Activated naive CD4-positive, alpha-beta T cell treated with anti-CD3 and anti-CD28 coated beads, Interleukin-2, amount 50 U/mL, for 16 hours (primary cell): ENCODE results near the gene MAP2.

Experiments
- DNase-seq: peaks from one replicate; pipeline ENCODE4 v3.0.0-alpha.2; 2020

MAP2 gene

GRCh38 chr2:209601497-209601896 lies 177.7 kb downstream of the MAP2 start:
- DNase-seq: no peak

- no peak for DNase-seq
These were observed 178.4 kb downstream of the MAP2 start for GRCh38 chr2:209602259-209602658.

DNA sequence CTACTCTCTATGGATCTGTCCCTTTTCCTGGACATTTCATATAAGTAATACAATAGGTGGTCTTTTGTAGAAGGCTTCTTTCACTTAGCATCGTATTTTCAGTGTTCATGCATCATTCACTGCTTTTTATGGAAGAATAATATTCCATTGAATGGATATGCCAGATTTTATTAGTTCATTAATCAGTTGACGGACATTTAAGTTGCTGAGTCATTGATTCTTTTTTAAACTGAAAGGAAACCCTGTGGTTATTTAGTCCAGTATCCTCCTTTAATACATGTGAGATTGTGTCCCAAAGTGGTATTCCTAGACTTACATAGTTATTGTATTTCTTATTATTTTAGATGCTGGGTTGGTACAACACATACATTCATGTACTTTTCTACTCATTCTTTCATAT lies 185.7 kb downstream of the MAP2 start:
- no peak for DNase-seq

GRCh38 chr2:209610631-209611030 lies 186.8 kb downstream of the MAP2 start:
- DNase-seq: no peak

DNA sequence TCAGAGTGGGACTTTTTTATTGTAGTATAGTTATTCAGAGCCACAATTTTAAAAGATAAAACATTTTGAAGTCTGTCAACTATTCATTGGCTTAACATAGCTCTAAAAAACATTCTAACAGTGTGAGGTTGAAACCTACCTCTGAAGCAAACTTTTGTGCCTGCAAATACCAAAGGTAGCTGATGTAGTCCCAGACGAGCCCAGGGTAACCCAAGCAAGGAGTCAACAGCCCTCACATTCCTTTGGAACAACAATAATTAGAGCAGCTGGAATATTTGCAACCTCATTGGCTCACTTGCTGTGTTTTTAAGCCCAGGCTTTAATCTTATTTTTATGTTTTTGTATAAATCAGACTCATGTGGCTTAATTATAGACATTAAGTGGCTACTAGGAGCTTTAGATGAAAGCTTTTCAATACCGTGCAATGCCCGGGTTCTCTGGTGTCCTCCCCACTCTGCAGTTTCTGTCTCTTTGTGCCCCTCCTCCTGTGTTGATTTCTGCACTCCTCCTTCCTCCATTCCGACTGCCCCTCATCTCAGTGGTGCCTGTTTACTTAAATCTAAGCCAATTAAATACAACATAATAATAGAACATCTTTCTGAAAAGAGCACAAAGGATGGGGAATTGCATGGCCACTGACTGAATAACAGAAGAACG lies 189.9 kb downstream of the MAP2 start:
- DNase-seq: no peak

GRCh38 chr2:209614690-209615369 lies 191.0 kb downstream of the MAP2 start:
- DNase-seq: no peak

DNA sequence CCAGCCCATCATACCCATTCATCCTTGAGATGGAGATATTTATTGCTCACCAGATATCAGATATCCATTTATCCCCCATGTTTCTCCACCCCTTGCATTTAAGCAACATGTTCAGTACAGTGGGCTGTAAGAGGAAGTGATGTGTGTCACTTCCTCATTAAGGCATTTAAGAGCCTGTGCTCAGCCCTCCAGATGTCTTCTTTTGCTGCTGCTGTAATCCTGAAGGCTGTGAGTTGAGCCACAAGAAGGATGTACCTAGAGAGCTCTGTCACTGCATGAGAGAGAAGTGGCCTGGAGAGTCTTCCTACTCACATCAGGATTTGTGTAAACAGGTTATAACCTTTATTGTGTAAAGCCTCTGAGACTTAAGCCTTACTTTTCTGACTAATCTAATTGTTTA lies 195.9 kb downstream of the MAP2 start:
- DNase-seq: no peak

- DNase-seq: no peak
These were observed 200.5 kb downstream of the MAP2 start for GRCh38 chr2:209624192-209624938.

DNA sequence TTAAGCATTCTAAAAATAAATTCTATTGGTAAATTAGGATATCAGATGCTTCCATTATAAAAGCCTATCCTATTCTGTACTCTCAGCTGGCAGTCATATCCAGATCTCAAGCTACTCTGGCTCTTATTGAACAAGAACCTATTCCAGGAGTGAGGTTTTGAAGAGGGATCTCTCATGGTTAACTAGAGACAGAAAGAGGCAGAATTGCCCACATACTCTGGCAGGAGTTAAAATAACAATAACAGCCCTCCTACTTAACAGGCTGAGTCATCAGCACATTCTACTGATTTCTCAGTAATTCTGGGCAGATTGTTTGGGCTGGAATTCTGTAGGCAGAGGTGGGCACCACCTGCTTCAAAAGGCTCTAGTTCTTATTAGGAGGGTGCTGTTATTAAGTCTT lies 205.8 kb downstream of the MAP2 start:
- DNase-seq: no peak

DNA sequence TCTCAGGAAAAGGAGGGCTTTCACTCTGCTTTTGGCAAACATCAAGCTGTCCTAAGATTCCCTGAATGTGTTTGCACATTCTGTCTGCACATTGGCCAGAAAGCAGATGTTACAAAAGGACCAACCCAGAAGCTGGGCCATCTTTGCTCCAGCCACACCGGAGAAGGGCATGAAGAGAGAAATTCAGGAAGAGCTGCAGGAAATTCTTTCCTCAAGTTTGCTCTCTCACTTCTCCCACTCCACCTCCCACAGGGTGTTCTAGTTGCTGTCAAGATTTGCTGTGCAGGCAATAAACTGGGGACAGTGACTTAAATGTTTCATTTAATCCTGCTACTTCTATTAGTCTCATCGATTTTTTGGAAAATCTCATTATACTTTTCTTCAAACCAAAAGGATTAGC lies 210.1 kb downstream of the MAP2 start:
- DNase-seq: no peak

- DNase-seq: no peak
These were observed 212.2 kb downstream of the MAP2 start for GRCh38 chr2:209636076-209636475.

- DNase-seq: no peak
These were observed 213.4 kb downstream of the MAP2 start for GRCh38 chr2:209637293-209637692.

- DNase-seq: no peak
These were observed 214.5 kb downstream of the MAP2 start for GRCh38 chr2:209638346-209638745.

GRCh38 chr2:209640358-209640757 lies 216.5 kb downstream of the MAP2 start:
- no peak for DNase-seq

DNA sequence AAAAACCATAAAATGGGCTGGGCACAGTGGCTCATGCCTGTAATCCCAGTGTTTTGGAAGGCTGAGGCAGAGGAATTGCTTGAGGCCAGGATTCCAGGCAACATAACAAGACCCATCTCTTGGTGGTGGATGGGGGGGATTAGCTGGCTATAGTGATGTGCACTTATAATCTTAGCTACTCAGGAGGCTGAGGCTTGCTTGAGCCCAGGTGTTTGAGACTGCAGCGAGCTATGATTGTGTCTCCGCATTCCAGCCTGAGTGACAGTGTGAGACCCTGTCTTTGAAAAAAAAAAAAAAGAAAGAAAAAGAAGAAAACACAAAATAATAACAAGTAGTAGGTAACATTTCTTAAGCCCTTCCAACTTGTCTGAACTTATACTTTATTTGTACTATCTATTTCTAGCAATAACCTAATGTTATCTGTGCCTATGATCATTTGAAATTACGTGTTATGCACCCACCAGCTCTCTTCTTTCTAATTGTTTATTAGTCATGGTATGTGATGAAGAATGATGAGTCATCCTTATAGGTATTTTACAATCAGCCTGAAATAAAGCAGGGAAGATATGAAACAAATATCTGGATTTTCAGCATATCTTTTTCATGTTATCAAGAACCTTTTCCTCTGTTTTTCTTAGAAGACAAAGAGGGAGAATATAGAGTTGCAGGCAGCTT lies 218.4 kb downstream of the MAP2 start:
- no peak for DNase-seq

DNA sequence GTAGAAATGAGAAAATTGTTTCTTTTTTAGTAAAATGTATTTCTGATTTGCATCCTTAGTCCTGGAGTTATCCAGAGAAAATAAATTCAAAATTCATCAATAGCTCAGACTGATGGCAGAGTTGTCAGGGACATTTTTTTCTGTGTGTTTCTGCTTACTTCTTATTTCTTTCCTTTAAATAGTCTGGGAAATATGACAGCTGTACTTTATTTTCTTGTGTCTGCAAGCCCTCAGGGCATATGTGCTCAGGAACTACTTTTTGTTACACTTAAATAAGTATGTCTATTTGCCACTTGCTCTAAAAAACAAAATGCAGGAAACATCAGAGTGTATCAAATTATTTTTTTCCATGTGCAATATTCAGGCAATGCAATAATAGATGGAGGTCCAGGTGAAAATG lies 221.0 kb downstream of the MAP2 start:
- DNase-seq: no peak

GRCh38 chr2:209648714-209649113 lies 224.9 kb downstream of the MAP2 start:
- no peak for DNase-seq

- DNase-seq: no peak
These were observed 229.3 kb downstream of the MAP2 start for GRCh38 chr2:209653134-209653533.

- no peak for DNase-seq
These were observed 237.5 kb downstream of the MAP2 start for GRCh38 chr2:209661286-209661894.

DNA sequence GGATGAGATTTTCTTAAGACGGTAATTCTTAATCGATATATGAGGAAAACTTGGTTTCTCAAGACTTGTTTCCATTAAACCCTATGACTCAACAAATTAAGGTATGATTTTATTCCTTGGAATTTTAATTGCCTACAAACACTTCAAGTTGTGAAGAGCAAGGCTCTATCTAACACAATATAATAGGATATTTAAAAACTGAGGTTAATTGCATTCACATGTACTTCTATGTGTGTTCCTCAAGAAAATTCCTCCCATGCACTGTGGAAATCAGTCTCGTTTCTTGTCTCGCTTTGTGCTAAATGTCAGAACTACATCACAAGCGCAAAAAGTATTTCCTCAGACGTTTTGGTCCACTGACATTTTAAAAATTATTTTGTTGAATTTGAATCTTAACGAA lies 238.2 kb downstream of the MAP2 start:
- DNase-seq: no peak

GRCh38 chr2:209663139-209663538 lies 239.3 kb downstream of the MAP2 start:
- no peak for DNase-seq

DNA sequence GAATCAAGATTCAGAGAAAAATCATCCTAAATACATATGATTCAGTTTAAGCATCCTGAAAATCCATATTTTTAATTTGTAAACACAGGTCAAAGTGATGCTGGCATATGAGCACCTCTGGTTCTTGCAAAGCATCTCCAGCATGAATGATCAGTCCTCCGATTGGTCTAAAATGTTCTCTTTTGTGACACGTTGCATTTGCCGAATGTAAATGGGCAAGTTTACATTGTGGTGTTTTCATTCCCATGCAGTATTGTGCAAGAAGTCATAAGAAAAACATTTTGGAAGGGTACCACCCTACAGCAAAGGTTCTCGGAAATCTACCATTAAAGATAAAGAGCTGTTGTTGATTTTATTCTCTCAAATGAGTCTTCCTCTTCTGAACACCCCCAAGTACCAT lies 239.8 kb downstream of the MAP2 start:
- DNase-seq: no peak

GRCh38 chr2:209666296-209666695 lies 242.4 kb downstream of the MAP2 start:
- DNase-seq: no peak
